HepG2 (cell line): Measurements from ENCODE around the gene TCF12. TPM values are rescaled to one million over a fixed set of nuclear protein-coding genes. Genes with fewer than 3 reads are reported as not detected.

Source experiments
- CREM ChIP-seq, 2 experiments: sonication (generic) in 1 of 2; formaldehyde crosslinking in 1 of 2; IDR thresholded peaks; 2 replicates each; pipeline versions ENCODE4 v1.4.0 to v1.6.1; 2016 to 2020; ENCODE audit warnings: antibody characterized with exemption in 1 of 2, mild to moderate bottlenecking in 1 of 2, missing genetic modification reagents in 1 of 2
- DPF2 ChIP-seq: sonication (generic); formaldehyde crosslinking; IDR thresholded peaks from 2 replicates; pipeline ENCODE4 v1.4.0; 2020; ENCODE audit warnings: mild to moderate bottlenecking, low read depth, missing genetic modification reagents, borderline replicate concordance
- FOXP4 ChIP-seq: sonication (generic); formaldehyde crosslinking; IDR thresholded peaks from 2 replicates; pipeline ENCODE4 v1.4.0; 2020; ENCODE audit warnings: missing genetic modification reagents
- GATAD2A ChIP-seq: IDR thresholded peaks from 2 replicates; pipeline ENCODE4 v1.6.1; 2016
- HCFC1 ChIP-seq: fragments of 150-350 bp; IDR thresholded peaks from 2 replicates; pipeline ENCODE4 v1.6.1; 2014; ENCODE audit warnings: low read depth, low read length
- KAT2B ChIP-seq: fragments of 150-350 bp; IDR thresholded peaks from 2 replicates; pipeline ENCODE4 v1.6.1; 2014; ENCODE audit warnings: low read depth, low read length, borderline replicate concordance
- MTF2 ChIP-seq: sonication (generic); formaldehyde crosslinking; IDR thresholded peaks from 2 replicates; pipeline ENCODE4 v1.5.0; 2020; ENCODE audit warnings: missing genetic modification reagents, borderline replicate concordance
- NR1H2 ChIP-seq: sonication (generic); formaldehyde crosslinking; IDR thresholded peaks from 2 replicates; pipeline ENCODE4 v1.8.1; 2022; ENCODE audit warnings: low read depth, missing genetic modification reagents, borderline replicate concordance
- NR3C1 ChIP-seq: sonication (generic); formaldehyde crosslinking; IDR thresholded peaks from 2 replicates; pipeline ENCODE4 v1.4.0; 2020; ENCODE audit warnings: missing genetic modification reagents
- PBX3 ChIP-seq: sonication (generic); formaldehyde crosslinking; IDR thresholded peaks from 2 replicates; pipeline ENCODE4 v1.8.1; 2023; ENCODE audit warnings: missing genetic modification reagents, inconsistent platforms, borderline replicate concordance
- SOX5 ChIP-seq: IDR thresholded peaks from 2 replicates; pipeline ENCODE4 v1.6.1; 2016; ENCODE audit warnings: borderline replicate concordance
- TRAFD1 ChIP-seq: sonication (generic); formaldehyde crosslinking; IDR thresholded peaks from 2 replicates; pipeline ENCODE4 v1.5.1; 2020; ENCODE audit warnings: missing genetic modification reagents, mild to moderate bottlenecking, borderline replicate concordance
- ZBTB43 ChIP-seq: sonication (generic); formaldehyde crosslinking; conservative IDR thresholded peaks from 2 replicates; pipeline ENCODE4 v1.4.0; 2020; ENCODE audit warnings: missing genetic modification reagents
- ZBTB44 ChIP-seq: sonication (generic); formaldehyde crosslinking; IDR thresholded peaks from 2 replicates; pipeline ENCODE4 v1.4.0; 2020; ENCODE audit warnings: missing genetic modification reagents
- ZNF121 ChIP-seq: sonication (generic); formaldehyde crosslinking; IDR thresholded peaks from 2 replicates; pipeline ENCODE4 v1.5.0; 2020; ENCODE audit warnings: mild to moderate bottlenecking, missing genetic modification reagents
- ZNF138 ChIP-seq: sonication (generic); formaldehyde crosslinking; IDR thresholded peaks from 2 replicates; pipeline ENCODE4 v1.5.0; 2020; ENCODE audit warnings: mild to moderate bottlenecking, low read depth, missing genetic modification reagents
- ZNF256 ChIP-seq: sonication (generic); formaldehyde crosslinking; conservative IDR thresholded peaks from 2 replicates; pipeline ENCODE4 v1.4.0; 2020; ENCODE audit warnings: missing genetic modification reagents
- ZNF292 ChIP-seq: sonication (generic); formaldehyde crosslinking; IDR thresholded peaks from 2 replicates; pipeline ENCODE4 v1.8.1; 2022; ENCODE audit warnings: mild to moderate bottlenecking, low read depth, missing genetic modification reagents, borderline replicate concordance
- ZNF432 ChIP-seq: sonication (generic); formaldehyde crosslinking; IDR thresholded peaks from 2 replicates; pipeline ENCODE4 v1.5.0; 2020; ENCODE audit warnings: missing genetic modification reagents, mild to moderate bottlenecking, borderline replicate concordance
- ZNF724P ChIP-seq: sonication (generic); formaldehyde crosslinking; IDR thresholded peaks from 2 replicates; pipeline ENCODE4 v1.8.0; 2022; ENCODE audit warnings: missing genetic modification reagents, borderline replicate concordance
- ZNF776 ChIP-seq: sonication (generic); formaldehyde crosslinking; IDR thresholded peaks from 2 replicates; pipeline ENCODE4 v1.4.0; 2020; ENCODE audit warnings: mild to moderate bottlenecking, missing genetic modification reagents
- polyA plus RNA-seq, 8 experiments: library from polyadenylated mRNA; depleted of rRNA in 3 of 8; stranded (reverse) in 7 of 8; unstranded in 1 of 8; fragments of >200 nt; fragmentation: Illumina TruSeq in 4 of 8; extraction: Trizol in 4 of 8; gene quantifications; 2 replicates each; pipeline versions ENCODE4 v1.2.1 to v1.2.3, GENCODE V29; 2011 to 2016; ENCODE audit warnings: low read depth in 4 of 8, missing spikeins in 1 of 8, mixed read lengths in 1 of 8; ENCODE audit not compliant: insufficient read depth in 1 of 8
- total RNA-seq, 5 experiments: library from RNA; depleted of rRNA; stranded (reverse); fragments of >200 nt; fragmentation: Illumina TruSeq; extraction: Trizol; gene quantifications; 2 replicates each; pipeline ENCODE4 v1.2.3, GENCODE V29; 2016; ENCODE audit warnings: low read depth in 1 of 5

The TCF12 gene
- total and polyA plus RNA-seq, 2 of the 13 experiments (the other 11 are each of a cell fraction or from before 2014, with no cell fraction given): 48.6 to 51.1 TPM

GRCh38 chr15:56989411-56989924 lies 71.0 kb downstream of the TCF12 start (continued):
- TF ChIP-seq ZNF776 (CRISPR knock-in tag) (no peak), DPF2 (CRISPR knock-in tag) (0 out of 2 replicates have a peak, but pooled peaks have one; percentile 28), CREM (IDR thresholded peaks at IDR 0.05) (peak; percentile 37; the same call in 1 of the 2 replicates), CREM (CRISPR knock-in tag; IDR thresholded peaks at IDR 0.05) (no peak), ZBTB44 (CRISPR knock-in tag) (no peak), KAT2B (no peak), FOXP4 (CRISPR knock-in tag) (peak; percentile 70), ZNF138 (CRISPR knock-in tag) (no peak), GATAD2A (CRISPR knock-in tag) (peak; percentile 92), ZBTB43 (CRISPR knock-in tag) (no peak), ZNF121 (no peak), ZNF724P (no peak), ZNF256 (CRISPR knock-in tag) (no peak), NR3C1 (CRISPR knock-in tag) (no peak), SOX5 (CRISPR knock-in tag) (peak; percentile 77), HCFC1 (no peak), MTF2 (CRISPR knock-in tag) (no peak), TRAFD1 (CRISPR knock-in tag) (no peak), NR1H2 (CRISPR knock-in tag) (no peak), ZNF432 (no peak), ZNF292 (CRISPR knock-in tag) (0 out of 2 replicates have a peak, but pooled peaks have one; percentile 28), PBX3 (CRISPR knock-in tag) (no peak)
